ENCODE results near the gene LIG1.

GRCh38 chr19:48127561-48127960 lies 42.6 kb downstream of the LIG1 start:
- TF ChIP-seq CTCF (IDR thresholded peaks at IDR 0.05; ENCODE audit: extremely low read depth in 1 of 2, insufficient read depth in 1 of 2, low read depth in 1 of 2, low read length in 2 of 2), result no peak
- no peak for TF ChIP-seq POLR2A (IDR thresholded peaks at IDR 0.05; ENCODE audit: low read depth, low read length)
- no peak for TF ChIP-seq POLR2AphosphoS5 (IDR thresholded peaks at IDR 0.05; ENCODE audit: insufficient read depth, low read depth, low read length)
- no peak for TF ChIP-seq EZH2 (IDR thresholded peaks at IDR 0.05; ENCODE audit: borderline replicate concordance, low read depth, low read length, severe bottlenecking)
- no peak for TF ChIP-seq MAX (IDR thresholded peaks at IDR 0.05; ENCODE audit: insufficient read depth, insufficient read length)
- no peak for TF ChIP-seq FOS (IDR thresholded peaks at IDR 0.05; ENCODE audit: borderline replicate concordance, insufficient read depth, low read length)
- TF ChIP-seq MYC (IDR thresholded peaks at IDR 0.05; ENCODE audit: low read depth, low read length), result no peak
- TF ChIP-seq GATA2 (IDR thresholded peaks at IDR 0.05; ENCODE audit: insufficient read depth, insufficient read length, low read depth, low read length), result no peak
- TF ChIP-seq JUN (IDR thresholded peaks at IDR 0.05; ENCODE audit: borderline replicate concordance, insufficient read depth, insufficient read length, low read depth), result no peak

Data from endothelial cell of umbilical vein (primary cell).